Amniotic stem cell (primary cell): ENCODE measurements around the gene PTCH1.

ENCODE experiments used
- DNase-seq: peaks from one replicate; lab custom pipeline; 2025; lab: John Stamatoyannopoulos, UW

Gene PTCH1

GRCh38 chr9:95516734-95517558 lies at the start of gene PTCH1:
Gene PTCH1, minus strand, starts transcription at chr9:95516971.
- peak; percentile 17 for DNase-seq

GRCh38 chr9:95565982-95566381 lies 49.2 kb upstream of the PTCH1 start:
- no peak for DNase-seq

- DNase-seq, result no peak
These were observed 45.1 kb upstream of the PTCH1 start for GRCh38 chr9:95561913-95562312.

GRCh38 chr9:95557142-95557541 lies 40.4 kb upstream of the PTCH1 start:
- DNase-seq, result no peak

GRCh38 chr9:95556521-95556920 lies 39.8 kb upstream of the PTCH1 start:
- DNase-seq, result no peak

DNA sequence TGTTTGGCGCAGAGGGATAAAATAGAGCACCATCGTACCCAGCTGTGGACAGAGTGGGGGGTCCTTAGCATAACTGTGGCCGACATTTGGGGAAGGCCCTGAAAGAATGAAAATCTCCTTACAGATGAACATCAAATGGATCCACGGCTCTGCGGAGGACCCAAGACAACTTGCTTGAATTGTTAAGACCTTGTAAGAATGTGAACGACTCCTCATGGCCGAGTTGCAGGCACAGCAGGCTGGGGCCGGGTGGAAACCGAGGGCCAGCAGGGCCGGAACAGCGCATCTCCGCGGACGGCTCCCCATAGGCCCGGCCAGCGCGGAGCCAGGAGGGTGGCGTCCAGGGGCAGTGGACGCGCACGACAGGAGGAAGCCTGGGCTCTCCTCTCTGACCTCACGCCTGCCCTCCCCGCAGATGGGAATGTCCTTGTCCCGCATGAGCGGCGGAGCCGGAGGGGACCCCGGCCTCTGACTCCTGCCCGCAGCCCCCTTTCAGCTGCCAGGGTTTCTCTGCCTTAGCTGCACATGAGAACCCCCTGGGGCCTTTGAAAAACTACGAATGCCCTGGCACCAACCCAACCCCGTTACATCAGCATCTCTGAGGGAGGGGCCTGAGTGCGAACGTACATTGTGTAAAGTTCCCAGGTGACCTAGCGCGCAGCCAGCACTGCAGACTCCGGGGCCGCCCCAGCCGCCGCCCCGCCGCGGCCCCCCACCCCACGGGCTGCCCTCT lies 36.2 kb upstream of the PTCH1 start:
- no peak for DNase-seq

DNA sequence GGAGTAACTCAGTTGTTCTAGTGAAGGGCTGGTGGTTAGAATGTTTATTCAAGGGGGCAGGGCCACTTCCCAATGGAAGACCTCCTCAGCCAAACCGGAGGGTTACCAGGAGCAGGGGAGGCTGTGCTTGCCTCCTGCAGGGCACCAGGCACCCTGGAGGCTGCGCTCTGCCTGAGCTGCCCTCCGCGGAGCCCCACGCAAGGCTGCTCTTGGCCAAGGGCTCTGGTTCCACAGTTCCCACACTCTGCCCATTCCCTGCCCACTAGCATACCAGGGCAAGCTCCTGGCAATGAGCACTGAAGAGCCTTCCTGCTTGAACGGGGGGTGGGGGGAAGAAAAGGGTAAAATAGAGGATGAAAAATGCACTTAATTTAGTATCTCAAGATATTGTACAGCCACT lies 35.5 kb upstream of the PTCH1 start:
- no peak for DNase-seq

- no peak for DNase-seq
These were observed 34.6 kb upstream of the PTCH1 start for GRCh38 chr9:95551406-95551805.

GRCh38 chr9:95545831-95546567 lies 29.2 kb upstream of the PTCH1 start:
- DNase-seq, result no peak

DNA sequence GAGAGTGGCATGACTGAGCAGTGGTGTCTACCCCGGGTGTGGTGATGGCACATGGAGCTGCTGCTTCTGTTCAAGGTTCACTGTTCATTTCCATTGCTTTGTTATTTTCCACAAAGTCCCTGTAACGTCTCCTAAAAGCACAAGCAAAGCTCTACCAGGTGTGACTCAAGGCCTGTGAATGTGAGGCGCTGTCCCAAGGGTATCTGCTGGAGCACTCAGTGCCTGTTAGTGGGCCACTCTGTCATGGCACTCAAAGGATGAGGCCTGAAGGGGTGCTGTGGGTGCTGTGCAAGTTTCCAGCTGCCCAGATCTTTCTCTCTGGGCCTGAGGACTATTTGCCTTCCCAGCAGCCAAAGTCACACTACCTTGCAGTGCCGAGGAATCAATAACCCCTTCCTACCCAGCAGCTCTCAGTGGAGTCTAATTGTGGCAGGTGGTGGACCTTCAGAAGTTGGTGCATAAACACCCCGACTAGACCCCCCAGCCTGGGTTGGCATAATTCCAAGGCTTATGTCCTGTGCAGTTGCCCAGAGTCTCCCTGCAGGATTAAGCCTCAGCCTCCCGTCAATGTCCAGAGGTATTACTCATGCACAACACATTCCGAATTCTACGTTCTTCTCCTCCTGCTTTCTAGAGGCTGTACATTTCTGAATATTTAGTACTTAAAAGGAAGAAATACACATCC lies 17.4 kb upstream of the PTCH1 start:
- no peak for DNase-seq

- DNase-seq, result no peak
These were observed 13.1 kb upstream of the PTCH1 start for GRCh38 chr9:95529910-95530309.

DNA sequence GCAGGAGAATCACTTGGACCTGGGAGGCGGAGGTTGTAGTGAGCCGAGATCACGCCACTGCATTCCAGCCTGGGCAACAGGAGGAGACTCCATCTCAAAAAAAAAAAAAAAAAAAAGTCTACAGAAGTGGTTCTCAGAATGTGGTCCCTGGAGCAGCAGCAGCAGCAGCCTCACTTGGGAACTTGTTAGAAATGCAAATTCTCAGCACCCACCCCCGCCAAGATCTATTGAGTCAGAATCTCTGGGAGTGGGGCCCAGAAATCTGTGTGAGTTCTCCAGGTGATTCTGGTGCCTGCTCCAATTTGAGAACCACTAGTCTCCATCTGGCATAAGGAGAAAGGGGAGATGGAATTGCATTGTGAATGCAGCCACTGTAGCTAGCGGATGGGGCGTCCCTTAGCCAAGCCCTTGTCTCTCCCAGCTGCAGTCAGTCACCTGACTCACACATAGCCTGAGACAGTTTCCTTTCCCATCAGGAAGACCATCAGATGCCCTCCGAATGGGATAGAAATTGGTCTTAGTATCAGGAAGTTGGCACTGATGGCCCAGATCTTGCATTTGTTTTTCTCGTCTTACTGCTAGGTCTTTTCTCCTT lies 12.2 kb upstream of the PTCH1 start:
- no peak for DNase-seq

GRCh38 chr9:95522871-95523370 lies 6.2 kb upstream of the PTCH1 start:
- no peak for DNase-seq

DNA sequence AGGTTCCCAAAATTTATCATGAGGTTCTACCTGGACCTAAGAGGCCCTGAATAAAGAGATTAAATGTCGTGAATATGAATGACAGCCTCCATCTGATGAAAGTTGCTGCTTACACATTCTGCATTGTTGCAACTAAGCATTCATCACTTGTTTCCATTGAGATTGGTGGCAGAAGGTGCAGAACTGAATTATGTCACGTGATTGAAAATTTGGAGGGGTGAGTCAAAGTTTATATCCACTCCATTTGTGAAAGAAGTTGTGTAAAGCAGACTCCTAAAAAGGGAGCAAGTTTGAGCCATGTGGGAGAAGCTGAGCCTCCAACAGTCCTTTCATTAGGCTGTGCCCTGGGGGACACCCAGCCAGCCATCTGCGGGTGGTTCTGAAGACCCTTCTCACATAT lies 4.9 kb upstream of the PTCH1 start:
- DNase-seq, result no peak

- no peak for DNase-seq
These were observed 1.0 kb upstream of the PTCH1 start for GRCh38 chr9:95517559-95518425.

GRCh38 chr9:95516221-95516733 lies 494 bp downstream of the PTCH1 start:
- DNase-seq, result no peak

DNA sequence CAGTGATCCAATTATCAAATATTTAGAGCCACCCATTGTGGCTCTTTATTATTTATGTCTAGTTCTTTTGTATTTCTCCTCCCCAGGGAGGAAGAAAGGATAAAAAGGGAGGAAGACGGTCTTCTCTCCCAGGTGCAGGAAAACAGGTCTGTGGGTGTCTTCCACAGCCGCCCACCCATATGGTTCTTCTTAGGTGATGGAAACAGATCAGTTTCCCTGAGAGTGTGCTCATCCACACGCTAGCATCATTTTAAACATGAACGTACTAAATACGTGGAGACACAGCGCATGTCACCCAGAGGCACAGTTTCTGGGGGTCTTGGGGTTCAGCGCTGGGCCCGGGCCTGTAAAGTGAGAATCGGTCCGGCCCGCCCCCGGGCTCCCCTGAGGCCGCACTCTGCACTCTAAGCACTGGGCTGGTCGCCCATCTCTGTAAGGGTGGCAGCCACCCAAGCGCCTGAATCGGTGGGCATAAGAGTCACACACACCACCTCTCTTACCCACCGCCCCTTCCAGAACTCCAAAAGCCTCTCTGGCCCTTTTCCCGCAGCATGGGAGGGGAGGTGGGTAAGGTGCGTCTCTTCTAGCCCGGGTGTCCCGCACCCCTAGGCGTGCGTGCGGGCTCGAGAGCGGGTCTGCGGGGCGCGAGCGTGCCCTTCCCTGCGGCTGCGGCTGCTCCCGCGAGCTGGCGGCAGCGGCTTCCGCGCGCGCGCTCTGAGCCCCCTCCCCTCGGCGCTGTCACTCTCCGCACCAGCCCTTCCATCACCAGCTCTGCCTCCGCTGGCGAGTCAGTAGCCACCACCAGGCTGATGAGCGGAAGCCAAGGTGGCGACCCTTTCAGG lies 1.3 kb downstream of the PTCH1 start:
- DNase-seq, result no peak

- no peak for DNase-seq
These were observed 2.4 kb downstream of the PTCH1 start for GRCh38 chr9:95514342-95514741.

GRCh38 chr9:95513711-95514110 lies 3.1 kb downstream of the PTCH1 start:
- no peak for DNase-seq
